H9 (cell line): ENCODE data around the gene AGPAT1. TPM values are rescaled to one million over a fixed set of nuclear protein-coding genes. Genes with fewer than 3 reads are reported as not detected.

Experiments used
- DNase-seq: peaks from one replicate; pipeline ENCODE4 v3.0.0-alpha.2; 2017
- H2AFZ ChIP-seq: one replicate; pipeline ENCODE4 v1.6.1; 2013; ENCODE audit warnings: mild to moderate bottlenecking, low read length, control low read depth, moderate library complexity
- H2AK5ac ChIP-seq: 2 replicates; pipeline ENCODE4 v1.6.1; 2013; ENCODE audit warnings: low read length, control low read depth, mixed read lengths; ENCODE audit not compliant: insufficient read length
- H2BK120ac ChIP-seq: one replicate; pipeline ENCODE4 v1.6.1; 2013; ENCODE audit warnings: low read depth, mild to moderate bottlenecking, low read length, control low read depth, inconsistent platforms; ENCODE audit not compliant: poor library complexity, severe bottlenecking
- H2BK12ac ChIP-seq: 2 replicates; pipeline ENCODE4 v1.6.1; 2013; ENCODE audit warnings: low read length, control low read depth, mixed read lengths, low read depth; ENCODE audit not compliant: insufficient read length
- H2BK15ac ChIP-seq: 2 replicates; pipeline ENCODE4 v1.6.1; 2013; ENCODE audit warnings: low read depth, low read length, control low read depth
- H2BK20ac ChIP-seq: one replicate; pipeline ENCODE4 v1.6.1; 2013; ENCODE audit warnings: low read depth, mild to moderate bottlenecking, low read length, control low read depth, inconsistent platforms; ENCODE audit not compliant: poor library complexity, severe bottlenecking
- H2BK5ac ChIP-seq: 2 replicates; pipeline ENCODE4 v1.6.1; 2013; ENCODE audit warnings: low read length, control low read depth, mixed read lengths; ENCODE audit not compliant: insufficient read length
- H3K14ac ChIP-seq: 2 replicates; pipeline ENCODE4 v1.6.1; 2013; ENCODE audit warnings: low read length, control low read depth; ENCODE audit not compliant: insufficient read depth
- H3K18ac ChIP-seq: 2 replicates; pipeline ENCODE4 v1.6.1; 2013; ENCODE audit warnings: low read depth, mild to moderate bottlenecking, mixed read lengths, low read length, control low read depth; ENCODE audit not compliant: insufficient read length
- H3K23ac ChIP-seq: 2 replicates; pipeline ENCODE4 v1.6.1; 2013; ENCODE audit warnings: low read length, control low read depth, mixed read lengths, low read depth; ENCODE audit not compliant: insufficient read length
- H3K23me2 ChIP-seq: 2 replicates; pipeline ENCODE4 v1.6.1; 2013; ENCODE audit warnings: low read depth, mild to moderate bottlenecking, mixed read lengths, low read length, control low read depth; ENCODE audit not compliant: insufficient read length, poor library complexity, severe bottlenecking
- H3K27ac ChIP-seq: 2 replicates; pipeline ENCODE4 v1.5.1; 2013; ENCODE audit warnings: low read length, control low read depth, mixed read lengths, low read depth; ENCODE audit not compliant: insufficient read length
- H3K27me3 ChIP-seq: 2 replicates; pipeline ENCODE4 v1.6.1; 2013; ENCODE audit warnings: low read length, control low read depth, inconsistent platforms; ENCODE audit not compliant: insufficient read depth
- H3K4ac ChIP-seq: 2 replicates; pipeline ENCODE4 v1.6.1; 2013; ENCODE audit warnings: low read depth, mild to moderate bottlenecking, control low read depth, inconsistent platforms, low read length, moderate library complexity
- H3K4me1 ChIP-seq: 2 replicates; pipeline ENCODE4 v1.6.1; 2013; ENCODE audit warnings: low read length, control low read depth, inconsistent platforms; ENCODE audit not compliant: insufficient read depth
- H3K4me2 ChIP-seq: 2 replicates; pipeline ENCODE4 v1.6.1; 2013; ENCODE audit warnings: low read length, control low read depth, mixed read lengths; ENCODE audit not compliant: insufficient read length, insufficient read depth
- H3K56ac ChIP-seq: 2 replicates; pipeline ENCODE4 v1.6.1; 2013; ENCODE audit warnings: low read depth, mild to moderate bottlenecking, mixed read lengths, low read length, control low read depth; ENCODE audit not compliant: insufficient read length
- H3K79me1 ChIP-seq: 2 replicates; pipeline ENCODE4 v1.6.1; 2013; ENCODE audit warnings: low read depth, mild to moderate bottlenecking, moderate library complexity, low read length, control low read depth, inconsistent platforms; ENCODE audit not compliant: insufficient read depth, poor library complexity, severe bottlenecking
- H3K79me2 ChIP-seq: 2 replicates; pipeline ENCODE4 v1.6.1; 2013; ENCODE audit warnings: low read length, control low read depth, inconsistent platforms; ENCODE audit not compliant: insufficient read depth
- H3K9ac ChIP-seq: 2 replicates; pipeline ENCODE4 v1.6.1; 2013; ENCODE audit warnings: low read length, control low read depth, mixed read lengths; ENCODE audit not compliant: insufficient read length; ENCODE audit errors: extremely low read depth
- H3K9me3 ChIP-seq: one replicate; pipeline ENCODE4 v1.6.1; 2013; ENCODE audit warnings: low read depth, low read length, inconsistent platforms; ENCODE audit not compliant: control insufficient read depth
- H3T11ph ChIP-seq: one replicate; pipeline ENCODE4 v1.6.1; 2013; ENCODE audit warnings: mild to moderate bottlenecking, low read length, control low read depth, inconsistent platforms
- H4K20me1 ChIP-seq: one replicate; pipeline ENCODE4 v1.6.1; 2013; ENCODE audit not compliant: control insufficient read depth, insufficient read length, insufficient read depth
- H4K5ac ChIP-seq: 2 replicates; pipeline ENCODE4 v1.6.1; 2013; ENCODE audit warnings: low read depth, mild to moderate bottlenecking, mixed read lengths, low read length, control low read depth; ENCODE audit not compliant: insufficient read length
- H4K8ac ChIP-seq: replicated peaks from 2 replicates; pipeline ENCODE4 v1.6.1; 2013; ENCODE audit warnings: low read length, control low read depth, mixed read lengths, low read depth; ENCODE audit not compliant: insufficient read length
- H4K91ac ChIP-seq: 2 replicates; pipeline ENCODE4 v1.6.1; 2013; ENCODE audit warnings: low read depth, mild to moderate bottlenecking, moderate library complexity, mixed read lengths, low read length, control low read depth; ENCODE audit not compliant: insufficient read length
- H3K27ac Mint-ChIP-seq, 3 experiments: 2 replicates in 2 of 3; 3 replicates in 1 of 3; pipeline ENCODE4 v1.8.0; 2020 to 2021; ENCODE audit warnings: mixed read lengths in 3 of 3, mild to moderate bottlenecking in 1 of 3, moderate library complexity in 1 of 3
- H3K27me3 Mint-ChIP-seq: 2 replicates; pipeline ENCODE4 v1.8.0; 2021; ENCODE audit warnings: low read depth, mild to moderate bottlenecking, moderate library complexity, mixed read lengths
- H3K36me3 Mint-ChIP-seq, 3 experiments: 2 replicates in 2 of 3; 3 replicates in 1 of 3; pipeline ENCODE4 v1.8.0; 2020 to 2021; ENCODE audit warnings: low read depth in 3 of 3, mixed read lengths in 3 of 3; ENCODE audit not compliant: insufficient read depth in 1 of 3
- H3K4me1 Mint-ChIP-seq, 2 experiments: 2 replicates each; pipeline ENCODE4 v1.8.0; 2020; ENCODE audit warnings: mixed read lengths in 2 of 2
- H3K4me3 Mint-ChIP-seq, 2 experiments: 2 replicates in 1 of 2; 3 replicates in 1 of 2; pipeline ENCODE4 v1.8.0; 2020 to 2021; ENCODE audit warnings: mild to moderate bottlenecking in 2 of 2, mixed read lengths in 2 of 2, moderate library complexity in 1 of 2
- H3K9me3 Mint-ChIP-seq, 2 experiments: 2 replicates in 1 of 2; 3 replicates in 1 of 2; pipeline ENCODE4 v1.8.0; 2020; ENCODE audit warnings: mild to moderate bottlenecking in 2 of 2, mixed read lengths in 2 of 2, moderate library complexity in 1 of 2
- WGBS: extraction: QIAGEN DNeasy Blood & Tissue Kit; methylation state at CpG from one replicate; pipeline ENCODE4 v1.1.7; 2013; ENCODE audit warnings: missing lambda C conversion rate, low lambda C conversion rate, mixed read lengths; ENCODE audit not compliant: insufficient read length; ENCODE audit errors: extremely low coverage; 5-methylcytosine and 5-hydroxymethylcytosine counted together
- total RNA-seq: library from RNA; stranded (reverse); gene quantifications from 2 replicates; pipeline ENCODE4 v1.2.1, GENCODE V29; 2021
- TF ChIP-seq, protein P1 (sequence below): fragments of 200-600 bp; sonication (generic); conservative IDR thresholded peaks from 3 replicates; pipeline ENCODE4 v1.8.0; 2021; ENCODE audit warnings: antibody characterized with exemption, mild to moderate bottlenecking

AGPAT1 gene
- total RNA-seq, 1 experiment from 2014 or later: 89.5 TPM

DNA sequence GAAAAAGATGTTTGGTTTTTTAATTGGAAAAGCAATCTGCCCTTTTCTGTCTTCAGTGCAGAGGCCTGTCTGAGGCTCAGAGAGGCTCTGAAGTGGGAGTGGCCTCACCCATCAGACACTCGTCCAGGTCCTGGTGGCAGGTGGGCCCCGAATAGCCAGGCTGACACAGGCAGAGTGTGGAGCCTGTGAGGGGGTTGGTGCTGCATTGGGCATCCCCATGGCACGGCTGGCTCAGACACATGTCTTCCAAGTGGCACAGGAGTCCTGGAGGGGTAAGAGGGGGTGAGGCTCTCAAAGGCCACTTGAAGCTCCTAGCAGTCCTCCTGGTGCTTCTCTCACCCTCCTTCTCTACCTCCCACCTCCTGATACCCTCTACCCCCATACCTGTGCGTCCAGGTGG lies 44.1 kb upstream of the AGPAT1 start:
- Histone ChIP-seq H3T11ph (no peak overlapping the region), H2BK12ac (no peak overlapping the region), H3K56ac (no peak overlapping the region), H3K79me2 (no peaks in the 10 kb centered on the region), H3K18ac (no peak overlapping the region), H3K9ac (no peak overlapping the region), H3K27ac (no peak overlapping the region), H3K14ac (no peak overlapping the region), H4K5ac (no peak overlapping the region), H4K20me1 (no peaks in the 10 kb centered on the region), H2AFZ (no peak overlapping the region), H3K79me1 (no peaks in the 10 kb centered on the region), H2AK5ac (no peak overlapping the region), H2BK15ac (no peak overlapping the region), H3K27me3 (no peaks in the 10 kb centered on the region), H2BK120ac (no peak overlapping the region), H2BK5ac (no peak overlapping the region), H3K4me1 (0 out of 2 replicates have a peak, but pooled peaks cover 6% of the 10 kb centered on the region), H3K4ac (no peak overlapping the region), H4K91ac (no peak overlapping the region), H4K8ac (no peak overlapping the region), H2BK20ac (no peak overlapping the region), H3K23ac (no peak overlapping the region), H3K4me2 (no peak overlapping the region), H3K9me3 (no peaks in the 10 kb centered on the region), H3K23me2 (peaks cover 3% of the 10 kb centered on the region)
- TF ChIP-seq, protein P1, sequence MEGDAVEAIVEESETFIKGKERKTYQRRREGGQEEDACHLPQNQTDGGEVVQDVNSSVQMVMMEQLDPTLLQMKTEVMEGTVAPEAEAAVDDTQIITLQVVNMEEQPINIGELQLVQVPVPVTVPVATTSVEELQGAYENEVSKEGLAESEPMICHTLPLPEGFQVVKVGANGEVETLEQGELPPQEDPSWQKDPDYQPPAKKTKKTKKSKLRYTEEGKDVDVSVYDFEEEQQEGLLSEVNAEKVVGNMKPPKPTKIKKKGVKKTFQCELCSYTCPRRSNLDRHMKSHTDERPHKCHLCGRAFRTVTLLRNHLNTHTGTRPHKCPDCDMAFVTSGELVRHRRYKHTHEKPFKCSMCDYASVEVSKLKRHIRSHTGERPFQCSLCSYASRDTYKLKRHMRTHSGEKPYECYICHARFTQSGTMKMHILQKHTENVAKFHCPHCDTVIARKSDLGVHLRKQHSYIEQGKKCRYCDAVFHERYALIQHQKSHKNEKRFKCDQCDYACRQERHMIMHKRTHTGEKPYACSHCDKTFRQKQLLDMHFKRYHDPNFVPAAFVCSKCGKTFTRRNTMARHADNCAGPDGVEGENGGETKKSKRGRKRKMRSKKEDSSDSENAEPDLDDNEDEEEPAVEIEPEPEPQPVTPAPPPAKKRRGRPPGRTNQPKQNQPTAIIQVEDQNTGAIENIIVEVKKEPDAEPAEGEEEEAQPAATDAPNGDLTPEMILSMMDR: no peak
- DNase-seq: no peak
- no peak overlapping the region for H3K27ac Mint-ChIP-seq
- WGBS: no CpG with 5 or more reads among the region's 4 CpGs
- H3K4me3 Mint-ChIP-seq: no peak overlapping the region
- H3K4me1 Mint-ChIP-seq: peaks cover 18% of the 10 kb centered on the region in 2 experiments
- H3K9me3 Mint-ChIP-seq: no peaks in the 10 kb centered on the region
- peaks cover 13% of the 10 kb centered on the region for H3K27me3 Mint-ChIP-seq
- peaks cover 0 to 1% (median 0%) of the 10 kb centered on the region in 3 experiments; a peak in 1 of 7 replicates for H3K36me3 Mint-ChIP-seq
